Mucosa of rectum (tissue), 2 donors: ENCODE results near the gene SERTAD4.

Experiments
- H3K27ac ChIP-seq, 2 donors: one replicate each; pipeline ENCODE4 v1.7.0; 2013; ENCODE audit warnings: inconsistent platforms in 2 of 2, low read depth in 2 of 2, low read length in 2 of 2
- H3K27me3 ChIP-seq, 2 donors: one replicate each; pipeline ENCODE4 v1.7.0; 2013; ENCODE audit warnings: low read length in 2 of 2; ENCODE audit not compliant: control insufficient read depth in 2 of 2, insufficient read depth in 2 of 2
- H3K36me3 ChIP-seq, 2 donors: one replicate each; pipeline ENCODE4 v1.7.0; 2013; ENCODE audit warnings: low read length in 2 of 2; ENCODE audit not compliant: control insufficient read depth in 2 of 2, insufficient read depth in 2 of 2
- H3K4me1 ChIP-seq, 2 donors: one replicate each; pipeline ENCODE4 v1.7.0; 2013; ENCODE audit warnings: low read length in 2 of 2, mild to moderate bottlenecking in 1 of 2; ENCODE audit not compliant: control insufficient read depth in 2 of 2, insufficient read depth in 2 of 2
- H3K4me3 ChIP-seq, 2 donors: one replicate each; pipeline ENCODE4 v1.7.0; 2013; ENCODE audit warnings: low read length in 2 of 2
- H3K9ac ChIP-seq, 2 donors: one replicate each; pipeline ENCODE4 v1.7.0; 2013; ENCODE audit warnings: low read length in 2 of 2, low read depth in 1 of 2, mild to moderate bottlenecking in 1 of 2
- H3K9me3 ChIP-seq, 2 donors: one replicate each; pipeline ENCODE4 v1.7.0; 2013; ENCODE audit warnings: low read length in 2 of 2; ENCODE audit not compliant: control insufficient read depth in 2 of 2
- donor health status: healthy.
- donor health status: Normal muscosa, but diverticular disease.

SERTAD4 gene

DNA sequence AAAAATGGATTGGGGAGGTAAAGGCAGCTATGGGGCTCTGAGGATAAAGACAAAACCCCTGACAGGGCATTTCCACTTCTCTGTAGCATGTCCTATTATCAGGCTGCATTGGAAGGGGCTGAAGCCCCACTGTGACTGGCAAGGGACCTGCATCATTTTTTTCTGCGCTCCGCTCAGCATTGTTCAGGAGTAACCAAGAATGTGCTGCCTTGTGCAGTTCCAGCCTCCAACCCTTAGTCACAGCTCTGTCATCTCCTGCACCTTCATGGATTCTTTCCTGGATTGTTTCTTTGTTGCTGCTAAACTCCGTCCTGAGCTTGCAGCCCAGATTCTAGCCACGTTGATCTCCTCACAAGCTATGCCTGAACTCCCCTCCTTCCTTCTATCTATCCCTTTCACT is 37.4 kb downstream of the SERTAD4 start:
- Histone ChIP-seq H3K27ac (no peak overlapping the region), H3K9me3 (no peaks in the 10 kb centered on the region), H3K27me3 (no peaks in the 10 kb centered on the region), H3K4me1 (no peaks in the 10 kb centered on the region), H3K36me3 (no peaks in the 10 kb centered on the region), H3K9ac (no peak overlapping the region), H3K4me3 (no peak overlapping the region)

DNA sequence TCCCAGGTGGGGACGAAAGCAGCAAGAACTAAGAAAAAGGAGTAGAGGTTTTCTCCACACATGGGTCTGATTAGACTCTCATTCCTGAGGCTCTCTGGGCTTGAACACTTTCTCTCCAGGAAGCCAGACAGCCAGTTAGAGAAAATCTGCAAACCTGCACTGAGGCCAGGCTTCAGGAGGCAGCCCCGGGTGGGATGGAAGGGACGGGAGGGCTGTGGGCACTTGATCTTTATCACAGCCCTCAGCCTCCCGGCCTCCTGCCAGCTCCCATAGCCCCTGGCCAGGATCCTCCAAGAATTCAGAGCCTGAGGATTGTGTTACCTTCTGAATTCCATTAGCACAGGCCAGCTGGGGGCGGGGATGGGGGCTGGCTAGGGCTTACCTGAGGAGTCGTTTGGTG is 40.1 kb downstream of the SERTAD4 start:
- H3K27ac ChIP-seq = no peak overlapping the region
- H3K4me1 ChIP-seq = no peaks in the 10 kb centered on the region
- H3K9ac ChIP-seq = no peak overlapping the region
- no peaks in the 10 kb centered on the region for H3K9me3 ChIP-seq
- no peaks in the 10 kb centered on the region for H3K36me3 ChIP-seq
- H3K4me3 ChIP-seq = no peak overlapping the region
- H3K27me3 ChIP-seq = no peaks in the 10 kb centered on the region

DNA sequence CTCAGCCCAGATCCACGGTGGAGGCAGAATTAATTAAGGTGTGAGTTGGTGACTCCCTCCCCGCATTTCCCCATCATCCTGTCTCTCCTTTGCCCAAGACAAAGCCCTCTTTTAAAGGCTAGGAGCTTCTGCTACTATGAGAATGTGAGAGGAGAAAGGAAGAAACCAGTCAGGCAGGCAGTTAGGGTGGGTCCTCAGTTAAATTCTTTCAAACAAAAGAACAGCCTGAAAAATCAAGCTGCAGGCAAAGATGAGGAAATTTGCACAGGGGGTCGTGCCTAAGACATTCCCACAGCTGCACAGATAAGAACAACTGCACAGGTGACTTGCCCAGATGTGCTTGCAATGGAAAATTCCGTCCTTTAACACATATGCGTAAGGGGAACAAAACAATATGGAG is 47.6 kb downstream of the SERTAD4 start:
- H3K36me3 ChIP-seq = no peaks in the 10 kb centered on the region
- H3K27ac ChIP-seq = no peak overlapping the region
- no peak overlapping the region for H3K9ac ChIP-seq
- no peaks in the 10 kb centered on the region for H3K27me3 ChIP-seq
- no peaks in the 10 kb centered on the region for H3K4me1 ChIP-seq
- H3K9me3 ChIP-seq = no peaks in the 10 kb centered on the region
- H3K4me3 ChIP-seq = no peak overlapping the region

DNA sequence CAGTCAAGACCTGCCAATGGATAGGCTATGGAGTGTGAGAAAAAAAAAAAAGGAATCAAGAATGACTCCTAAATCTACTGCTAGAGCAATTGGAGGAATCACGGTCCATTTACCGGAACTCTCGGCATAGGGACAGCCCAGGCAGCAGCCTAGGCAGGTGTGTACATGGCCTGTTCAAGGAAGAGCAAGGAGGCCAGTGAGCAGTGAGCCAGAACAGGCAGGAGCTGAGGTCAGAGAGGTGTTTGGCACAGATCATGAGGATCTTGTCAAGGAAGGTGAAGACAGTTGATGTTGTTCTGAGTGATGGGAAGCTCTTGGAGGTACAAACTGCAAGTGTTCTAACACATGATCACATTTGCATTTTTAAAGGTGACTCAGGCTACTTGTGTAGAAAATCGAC is 55.5 kb downstream of the SERTAD4 start:
- Histone ChIP-seq H3K9ac (no peak overlapping the region), H3K36me3 (no peaks in the 10 kb centered on the region), H3K4me3 (no peak overlapping the region), H3K27me3 (no peaks in the 10 kb centered on the region), H3K9me3 (no peaks in the 10 kb centered on the region), H3K27ac (no peak overlapping the region), H3K4me1 (peaks cover 3 to 8% of the 10 kb centered on the region in 2 donors)

DNA sequence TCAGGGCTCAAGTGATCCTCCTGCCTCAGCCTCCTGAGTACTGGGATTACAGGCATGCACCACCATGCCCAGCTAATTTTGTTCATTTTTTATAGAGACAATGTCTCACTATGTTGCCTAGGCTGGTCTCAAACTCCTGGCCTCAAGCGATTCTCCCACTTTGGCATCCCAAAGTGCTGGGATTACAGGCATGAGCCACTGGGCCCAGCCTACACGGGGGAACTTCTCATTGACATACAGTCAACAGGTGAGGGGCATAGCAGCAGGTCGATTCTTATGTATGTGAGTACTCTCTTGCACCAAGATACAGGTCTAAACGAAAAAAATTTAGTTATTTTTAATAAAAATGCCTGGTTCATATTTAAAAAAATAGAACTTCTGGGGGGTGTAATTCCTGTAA is 56.7 kb downstream of the SERTAD4 start:
- H3K4me3 ChIP-seq = no peak overlapping the region
- no peaks in the 10 kb centered on the region for H3K27me3 ChIP-seq
- no peaks in the 10 kb centered on the region for H3K9me3 ChIP-seq
- H3K27ac ChIP-seq = no peak overlapping the region
- no peaks in the 10 kb centered on the region for H3K36me3 ChIP-seq
- peaks cover 3 to 8% of the 10 kb centered on the region in 2 donors for H3K4me1 ChIP-seq
- H3K9ac ChIP-seq = no peak overlapping the region

DNA sequence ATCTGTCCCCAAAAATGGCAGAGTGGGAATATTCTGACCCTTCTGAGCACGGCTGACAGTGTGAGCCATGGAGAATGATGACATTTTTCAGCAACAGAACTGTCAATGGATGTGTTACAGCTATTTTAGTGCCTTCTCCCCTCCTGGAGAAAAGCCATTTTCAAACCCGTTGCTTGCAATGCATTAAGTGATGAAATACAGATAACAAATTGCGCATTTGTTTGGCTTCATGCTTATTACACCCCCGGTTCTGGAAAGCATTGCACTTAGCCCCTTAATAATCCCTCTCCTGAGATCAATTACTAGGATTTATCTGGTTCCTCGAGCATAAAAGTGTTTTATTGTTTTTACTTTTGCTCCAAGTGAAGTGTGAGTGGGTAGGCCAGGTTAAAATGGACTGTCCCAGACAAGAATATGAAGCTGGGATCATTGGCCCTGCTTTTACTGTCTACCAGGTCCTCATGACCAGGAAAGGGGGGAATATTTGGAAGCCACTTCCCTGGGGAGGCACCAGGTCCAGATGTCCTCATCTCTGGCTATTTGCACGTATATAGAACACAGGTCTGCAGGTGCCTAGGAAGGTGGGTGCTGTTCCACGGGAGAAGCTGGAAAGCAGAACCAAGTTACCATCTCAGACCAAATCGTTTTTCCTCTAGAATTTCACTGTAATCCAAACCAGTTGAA is 58.6 kb downstream of the SERTAD4 start:
- peaks cover 0 to 2% of the 10 kb centered on the region in 2 donors for H3K27me3 ChIP-seq
- peaks cover 3 to 11% of the 10 kb centered on the region in 2 donors for H3K4me1 ChIP-seq
- no peak overlapping the region for H3K4me3 ChIP-seq
- H3K36me3 ChIP-seq = no peaks in the 10 kb centered on the region
- H3K27ac ChIP-seq = no peak overlapping the region
- no peaks in the 10 kb centered on the region for H3K9me3 ChIP-seq
- no peak overlapping the region for H3K9ac ChIP-seq

DNA sequence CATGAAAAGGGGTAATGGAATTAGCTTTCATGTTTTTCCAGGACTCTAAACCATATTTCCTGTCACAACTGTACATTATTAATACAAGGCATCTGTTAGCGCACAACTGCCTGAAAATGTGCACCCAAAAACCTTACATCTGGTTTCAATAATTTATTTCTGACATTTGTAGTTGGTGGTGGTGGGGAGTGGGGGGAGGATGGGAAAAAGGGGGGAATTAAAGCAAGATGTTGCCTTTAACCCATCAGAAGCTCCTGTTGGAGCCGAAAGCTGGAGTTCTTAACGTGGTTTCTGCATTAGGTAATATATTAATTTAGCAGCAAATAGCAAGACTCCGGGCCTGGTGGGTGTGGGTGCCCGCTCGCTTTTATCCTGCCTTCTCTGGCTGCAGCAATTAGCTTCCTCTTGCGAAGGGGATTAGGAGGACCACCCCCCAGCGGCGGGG is 59.2 kb downstream of the SERTAD4 start:
- H3K36me3 ChIP-seq = no peaks in the 10 kb centered on the region
- peaks cover 3 to 11% of the 10 kb centered on the region in 2 donors for H3K4me1 ChIP-seq
- H3K9ac ChIP-seq = no peak overlapping the region
- H3K4me3 ChIP-seq = no peak overlapping the region
- H3K27ac ChIP-seq = no peak overlapping the region
- H3K27me3 ChIP-seq = peaks cover 0 to 2% of the 10 kb centered on the region in 2 donors
- no peaks in the 10 kb centered on the region for H3K9me3 ChIP-seq

DNA sequence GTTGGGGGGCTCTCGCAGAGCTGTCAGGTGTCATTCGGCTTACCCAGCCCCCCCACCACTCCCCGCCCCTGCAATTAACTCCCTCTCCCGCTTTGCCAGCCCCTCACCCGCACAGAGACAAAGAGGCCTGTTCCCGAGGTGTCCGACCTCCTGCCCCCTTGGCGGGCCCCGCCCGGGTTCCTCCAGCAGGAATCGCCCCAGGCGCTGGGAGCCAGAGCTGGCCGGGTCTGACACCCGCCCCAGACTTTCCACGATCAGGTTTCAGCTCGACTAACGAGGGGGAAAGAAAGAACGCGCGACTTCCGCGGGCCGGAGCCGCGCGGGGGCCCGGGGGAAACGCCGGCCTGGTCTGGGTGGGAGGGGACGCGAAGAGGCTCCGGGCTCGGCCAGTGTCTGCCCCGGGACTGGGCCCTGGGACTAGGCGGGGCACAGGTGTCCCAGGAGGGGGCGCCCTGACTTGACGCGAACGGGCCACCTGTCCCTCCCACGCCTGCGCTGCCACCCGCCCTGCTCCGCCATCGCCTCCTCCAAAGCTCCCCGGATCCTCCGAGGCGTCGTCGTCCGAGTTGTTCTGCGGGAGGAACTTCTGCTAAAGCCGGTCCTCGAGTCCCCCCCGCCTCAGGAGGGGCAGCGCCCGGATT is 59.8 kb downstream of the SERTAD4 start:
- peak overlapping the region; percentile 46 to 57 for H3K4me3 ChIP-seq
- H3K4me1 ChIP-seq = peaks cover 3 to 11% of the 10 kb centered on the region in 2 donors
- peak overlapping the region in 1 of 2 donors; percentile 45 for H3K9ac ChIP-seq
- H3K9me3 ChIP-seq = no peaks in the 10 kb centered on the region
- H3K27me3 ChIP-seq = peaks cover 0 to 2% of the 10 kb centered on the region in 2 donors
- no peaks in the 10 kb centered on the region for H3K36me3 ChIP-seq
- peak overlapping the region in 1 of 2 donors; percentile 20 for H3K27ac ChIP-seq

DNA sequence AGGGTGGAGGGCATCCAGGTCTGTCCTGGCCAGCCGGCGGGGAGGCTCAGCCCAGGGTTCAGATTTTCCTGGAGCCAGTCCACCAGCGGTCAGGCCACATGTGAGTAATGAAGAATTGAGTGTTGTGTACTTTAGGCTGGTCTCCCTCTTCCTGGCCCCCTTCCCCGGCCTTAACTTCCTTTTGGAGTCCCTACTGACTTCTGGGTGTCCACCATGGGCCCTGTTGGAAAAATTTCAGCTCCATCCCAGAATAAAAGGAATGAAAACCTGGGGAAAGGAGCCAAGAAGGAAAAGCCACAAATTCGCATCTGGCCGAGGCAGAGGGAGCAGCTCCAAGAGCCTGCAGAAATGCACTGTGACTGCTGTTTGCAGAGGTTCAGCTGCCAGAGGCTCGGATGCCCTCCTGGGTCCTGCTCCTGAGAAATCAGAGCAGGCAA is 60.6 kb downstream of the SERTAD4 start:
- H3K27ac ChIP-seq = peak overlapping the region in 1 of 2 donors; percentile 21
- no peaks in the 10 kb centered on the region for H3K36me3 ChIP-seq

DNA sequence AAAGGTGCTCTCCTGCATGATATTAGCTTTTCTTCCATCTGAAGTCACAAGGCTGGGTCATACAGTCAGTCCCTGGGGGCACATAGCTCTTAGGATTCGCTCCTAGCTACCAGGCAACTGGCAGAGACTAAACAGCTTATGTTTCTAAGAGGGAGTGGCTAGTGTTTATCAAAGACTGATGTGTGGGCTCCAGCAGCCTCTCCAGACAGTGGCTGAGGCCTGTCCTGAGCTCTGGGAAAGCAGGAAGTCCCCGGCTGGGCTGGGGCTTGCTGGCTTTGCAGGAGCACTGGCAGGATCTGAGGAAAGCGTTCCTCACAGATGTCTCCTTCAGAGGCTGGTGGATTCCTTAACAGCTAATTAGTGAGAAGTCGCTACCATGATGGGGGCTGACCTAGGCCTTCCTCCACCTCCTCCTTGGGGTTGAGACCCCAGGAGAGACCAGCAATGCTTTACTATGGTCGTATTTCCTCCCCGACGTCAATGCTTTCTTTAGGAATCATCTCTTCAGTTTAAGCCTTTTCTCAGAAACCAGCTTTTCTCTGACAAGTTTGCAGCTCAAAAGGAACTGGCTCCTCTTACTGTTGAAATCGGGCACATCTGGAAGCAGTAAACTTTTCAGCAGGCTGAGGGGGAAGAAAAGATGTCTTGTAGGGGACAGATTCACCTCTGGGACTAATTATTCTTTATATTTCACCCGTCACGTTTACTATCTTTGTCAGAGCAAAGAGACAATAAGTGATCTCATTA is 62.6 kb downstream of the SERTAD4 start:
- H3K27ac ChIP-seq = peak overlapping the region in 1 of 2 donors; percentile 39
- H3K4me3 ChIP-seq = no peak overlapping the region
- peaks cover 3 to 11% of the 10 kb centered on the region in 2 donors for H3K4me1 ChIP-seq
- H3K36me3 ChIP-seq = no peaks in the 10 kb centered on the region
- peaks cover 0 to 2% of the 10 kb centered on the region in 2 donors for H3K27me3 ChIP-seq
- no peaks in the 10 kb centered on the region for H3K9me3 ChIP-seq
- H3K9ac ChIP-seq = no peak overlapping the region

More for the DNA sequence above, 60.6 kb downstream of the SERTAD4 start:
- peaks cover 0 to 2% of the 10 kb centered on the region in 2 donors for H3K27me3 ChIP-seq
- H3K4me1 ChIP-seq = peaks cover 3 to 11% of the 10 kb centered on the region in 2 donors
- H3K4me3 ChIP-seq = peak overlapping the region in 1 of 2 donors; percentile 46
- H3K9ac ChIP-seq = no peak overlapping the region
- H3K9me3 ChIP-seq = no peaks in the 10 kb centered on the region
